ENCODE measurements around the gene LRMDA. TPM values are rescaled to one million over a fixed set of nuclear protein-coding genes. Genes with fewer than 3 reads are reported as not detected.

Gene LRMDA
- total RNA-seq, 2 experiments from 2014 or later, result not detected

- H3K9me3 Mint-ChIP-seq, result no peaks in the 10 kb centered on the region
- H3K4me3 Mint-ChIP-seq, result no peak overlapping the region
- ChIA-PET CTCF (no interaction called here), POLR2A (no interaction called here)
- H3K36me3 Mint-ChIP-seq (ENCODE audit: low read depth), result peaks cover 8% of the 10 kb centered on the region
- H3K27ac Mint-ChIP-seq, result no peak overlapping the region
- peaks cover 39% of the 10 kb centered on the region for H3K4me1 Mint-ChIP-seq
- H3K27me3 Mint-ChIP-seq, result peaks cover 80% of the 10 kb centered on the region
- DNase-seq, result no peak
These were observed 25.6 kb upstream of the LRMDA start for GRCh38 chr10:75405598-75406461.

- ChIA-PET POLR2A (no interaction called here), CTCF (no interaction called here)
- Mint-ChIP-seq H3K4me1 (peaks cover 39% of the 10 kb centered on the region), H3K27me3 (peaks cover 84% of the 10 kb centered on the region), H3K9me3 (no peaks in the 10 kb centered on the region), H3K4me3 (no peak overlapping the region), H3K27ac (no peak overlapping the region), H3K36me3 (ENCODE audit: low read depth) (peaks cover 8% of the 10 kb centered on the region)
- no peak for DNase-seq
These were observed 24.8 kb upstream of the LRMDA start for GRCh38 chr10:75406462-75407223.

- Mint-ChIP-seq H3K27ac (no peak overlapping the region), H3K9me3 (no peaks in the 10 kb centered on the region), H3K27me3 (peaks cover 79% of the 10 kb centered on the region), H3K36me3 (ENCODE audit: low read depth) (peaks cover 8% of the 10 kb centered on the region), H3K4me1 (peaks cover 35% of the 10 kb centered on the region), H3K4me3 (peak overlapping the region; percentile 15)
- POLR2A ChIA-PET, result no interaction called here
- CTCF ChIA-PET, result no interaction called here
- no peak for DNase-seq
These were observed 24.2 kb upstream of the LRMDA start for GRCh38 chr10:75407224-75407712.

- ChIA-PET CTCF (no interaction called here), POLR2A (no interaction called here)
- DNase-seq, result no peak
- no peaks in the 10 kb centered on the region for H3K9me3 Mint-ChIP-seq
- H3K36me3 Mint-ChIP-seq (ENCODE audit: low read depth), result peaks cover 8% of the 10 kb centered on the region
- H3K27ac Mint-ChIP-seq, result no peak overlapping the region
- peak overlapping the region; percentile 15 for H3K4me3 Mint-ChIP-seq
- peaks cover 78% of the 10 kb centered on the region for H3K27me3 Mint-ChIP-seq
- H3K4me1 Mint-ChIP-seq, result peaks cover 28% of the 10 kb centered on the region
These were observed 23.5 kb upstream of the LRMDA start for GRCh38 chr10:75407713-75408508.

GRCh38 chr10:75408509-75408875, 22.9 kb upstream of the LRMDA start:
- CTCF ChIA-PET, result no interaction called here
- no peak for DNase-seq
- no peaks in the 10 kb centered on the region for H3K9me3 Mint-ChIP-seq
- H3K4me3 Mint-ChIP-seq, result no peak overlapping the region
- H3K27me3 Mint-ChIP-seq, result peaks cover 74% of the 10 kb centered on the region
- H3K4me1 Mint-ChIP-seq, result peaks cover 23% of the 10 kb centered on the region
- H3K36me3 Mint-ChIP-seq (ENCODE audit: low read depth), result peaks cover 8% of the 10 kb centered on the region
- POLR2A ChIA-PET, result no interaction called here
- H3K27ac Mint-ChIP-seq, result no peak overlapping the region

- Mint-ChIP-seq H3K4me1 (peaks cover 19% of the 10 kb centered on the region), H3K9me3 (no peaks in the 10 kb centered on the region), H3K27me3 (peaks cover 72% of the 10 kb centered on the region), H3K4me3 (peak overlapping the region; percentile 53), H3K27ac (no peak overlapping the region), H3K36me3 (ENCODE audit: low read depth) (peaks cover 5% of the 10 kb centered on the region)
- no peak for DNase-seq
- ChIA-PET CTCF (no interaction called here), POLR2A (no interaction called here)
These were observed 22.2 kb upstream of the LRMDA start for GRCh38 chr10:75408911-75409885.

- Mint-ChIP-seq H3K36me3 (ENCODE audit: low read depth) (peaks cover 5% of the 10 kb centered on the region), H3K4me3 (peak overlapping the region; percentile 53), H3K27me3 (peaks cover 66% of the 10 kb centered on the region), H3K27ac (no peak overlapping the region), H3K4me1 (peaks cover 19% of the 10 kb centered on the region), H3K9me3 (no peaks in the 10 kb centered on the region)
- ChIA-PET CTCF (no interaction called here), POLR2A (no interaction called here)
- no peak for DNase-seq
These were observed 21.1 kb upstream of the LRMDA start for GRCh38 chr10:75410132-75411005.

- peaks cover 6% of the 10 kb centered on the region for H3K4me1 Mint-ChIP-seq
- ChIA-PET POLR2A (no interaction called here), CTCF (no interaction called here)
- H3K9me3 Mint-ChIP-seq, result no peaks in the 10 kb centered on the region
- H3K4me3 Mint-ChIP-seq, result no peak overlapping the region
- no peak for DNase-seq
- H3K36me3 Mint-ChIP-seq (ENCODE audit: low read depth), result peaks cover 5% of the 10 kb centered on the region
- no peak overlapping the region for H3K27ac Mint-ChIP-seq
- peaks cover 37% of the 10 kb centered on the region for H3K27me3 Mint-ChIP-seq
These were observed 16.9 kb upstream of the LRMDA start for GRCh38 chr10:75414527-75414926.

GRCh38 chr10:75417522-75417927, 13.9 kb upstream of the LRMDA start:
- Mint-ChIP-seq H3K9me3 (no peaks in the 10 kb centered on the region), H3K36me3 (ENCODE audit: low read depth) (no peaks in the 10 kb centered on the region), H3K4me1 (no peaks in the 10 kb centered on the region), H3K27ac (no peak overlapping the region), H3K27me3 (peaks cover 15% of the 10 kb centered on the region), H3K4me3 (no peak overlapping the region)
- ChIA-PET CTCF (no interaction called here), POLR2A (no interaction called here)
- DNase-seq, result no peak

GRCh38 chr10:75418293-75418692, 13.1 kb upstream of the LRMDA start:
- Mint-ChIP-seq H3K4me3 (no peak overlapping the region), H3K27me3 (peaks cover 10% of the 10 kb centered on the region), H3K36me3 (ENCODE audit: low read depth) (no peaks in the 10 kb centered on the region), H3K9me3 (no peaks in the 10 kb centered on the region), H3K27ac (no peak overlapping the region), H3K4me1 (no peaks in the 10 kb centered on the region)
- POLR2A ChIA-PET, result no interaction called here
- no peak for DNase-seq
- CTCF ChIA-PET, result no interaction called here

- Mint-ChIP-seq H3K4me1 (no peaks in the 10 kb centered on the region), H3K27me3 (peaks cover 9% of the 10 kb centered on the region), H3K9me3 (no peaks in the 10 kb centered on the region), H3K4me3 (no peak overlapping the region), H3K27ac (no peak overlapping the region), H3K36me3 (ENCODE audit: low read depth) (no peaks in the 10 kb centered on the region)
- CTCF ChIA-PET, result no interaction called here
- no peak for DNase-seq
- POLR2A ChIA-PET, result no interaction called here
These were observed 12.7 kb upstream of the LRMDA start for GRCh38 chr10:75418712-75419111.

- POLR2A ChIA-PET, result no interaction called here
- H3K4me3 Mint-ChIP-seq, result no peak overlapping the region
- CTCF ChIA-PET, result no interaction called here
- no peaks in the 10 kb centered on the region for H3K4me1 Mint-ChIP-seq
- no peak for DNase-seq
- H3K36me3 Mint-ChIP-seq (ENCODE audit: low read depth), result no peaks in the 10 kb centered on the region
- H3K27ac Mint-ChIP-seq, result no peak overlapping the region
- no peaks in the 10 kb centered on the region for H3K9me3 Mint-ChIP-seq
- H3K27me3 Mint-ChIP-seq, result peaks cover 3% of the 10 kb centered on the region
These were observed 8.5 kb upstream of the LRMDA start for GRCh38 chr10:75422913-75423312.
